ENCODE results near the gene NOC2L. TPM values are rescaled to one million over a fixed set of nuclear protein-coding genes. Genes with fewer than 3 reads are reported as not detected.

The NOC2L gene
- total RNA-seq, 1 donor from 2014 or later, result 42.8 TPM

GRCh38 chr1:913491-914130 is 45.4 kb downstream of the NOC2L start:
- peak; percentile 19 for DNase-seq
- no peak for ATAC-seq (ENCODE audit: poor library complexity)
- intact Hi-C loops (cut with DNase I), result no loop called here

GRCh38 chr1:912740-913301 is 46.2 kb downstream of the NOC2L start:
- DNase-seq (peak; percentile 37), ATAC-seq (ENCODE audit: poor library complexity) (no peak)
- intact Hi-C loops (cut with DNase I), result no loop called here

GRCh38 chr1:911875-912739 is 46.9 kb downstream of the NOC2L start:
- intact Hi-C loops (cut with DNase I), result no loop called here
- ATAC-seq (ENCODE audit: poor library complexity), result no peak
- DNase-seq, result no peak

- peak; percentile 33 for DNase-seq
- intact Hi-C loops (cut with DNase I), result no loop called here
- no peak for ATAC-seq (ENCODE audit: poor library complexity)
Observed at GRCh38 chr1:910881-911721, 48.0 kb downstream of the NOC2L start.

GRCh38 chr1:910311-910880 is 48.7 kb downstream of the NOC2L start:
- intact Hi-C loops (cut with DNase I), result no loop called here
- ATAC-seq (ENCODE audit: poor library complexity) (no peak), DNase-seq (peak; percentile 39)

- ATAC-seq (ENCODE audit: poor library complexity) (no peak), DNase-seq (peak; percentile 22)
- intact Hi-C loops (cut with DNase I), result no loop called here
Observed at GRCh38 chr1:909861-910310, 49.2 kb downstream of the NOC2L start.

GRCh38 chr1:908661-909060 is 50.4 kb downstream of the NOC2L start:
- ATAC-seq (ENCODE audit: poor library complexity) (no peak), DNase-seq (no peak)
- intact Hi-C loops (cut with DNase I), result no loop called here

- DNase-seq (peak; percentile 23), ATAC-seq (ENCODE audit: poor library complexity) (no peak)
- intact Hi-C loops (cut with DNase I), result no loop called here
Observed at GRCh38 chr1:907611-908451, 51.2 kb downstream of the NOC2L start.

GRCh38 chr1:906600-907420 is 52.2 kb downstream of the NOC2L start:
- ATAC-seq (ENCODE audit: poor library complexity) (peak; percentile 17), DNase-seq (peak; percentile 47)
- intact Hi-C loops (cut with DNase I), result no loop called here

- DNase-seq, result peak; percentile 44
- ATAC-seq (ENCODE audit: poor library complexity), result no peak
- intact Hi-C loops (cut with DNase I), result no loop called here
Observed at GRCh38 chr1:905811-906599, 53.1 kb downstream of the NOC2L start.

GRCh38 chr1:905071-905749 is 53.8 kb downstream of the NOC2L start:
- DNase-seq (peak; percentile 77), ATAC-seq (ENCODE audit: poor library complexity) (peak; percentile 64)
- intact Hi-C loops (cut with DNase I), result no loop called here

- intact Hi-C loops (cut with DNase I), result no loop called here
- peak; percentile 90 for DNase-seq
- peak; percentile 95 for ATAC-seq (ENCODE audit: poor library complexity)
Observed at GRCh38 chr1:904310-904950, 54.6 kb downstream of the NOC2L start.

GRCh38 chr1:903721-904271 is 55.3 kb downstream of the NOC2L start:
- ATAC-seq (ENCODE audit: poor library complexity) (peak; percentile 6), DNase-seq (peak; percentile 39)
- intact Hi-C loops (cut with DNase I), result no loop called here

- DNase-seq (no peak), ATAC-seq (ENCODE audit: poor library complexity) (no peak)
- intact Hi-C loops (cut with DNase I), result no loop called here
Observed at GRCh38 chr1:903305-903704, 55.8 kb downstream of the NOC2L start.

- DNase-seq (no peak), ATAC-seq (ENCODE audit: poor library complexity) (no peak)
- intact Hi-C loops (cut with DNase I), result no loop called here
Observed at GRCh38 chr1:902802-903201, 56.3 kb downstream of the NOC2L start.

Data from Right ventricle myocardium superior (tissue), 1 donor.